ENCODE measurements around the gene TRIM65.

- no peak for TF ChIP-seq CTCF (IDR thresholded peaks at IDR 0.05; ENCODE audit: low read length)
- no peak for TF ChIP-seq EZH2 (IDR thresholded peaks at IDR 0.05; ENCODE audit: borderline replicate concordance, low read length)
Observed at GRCh38 chr17:75839942-75840798, 56.6 kb downstream of the TRIM65 start.

Data from OCI-LY1 (cell line).